GM06990 (cell line): Measurements from ENCODE around the gene B4GALNT1.

Experiments used
- DNase-seq: peaks from one replicate; pipeline ENCODE4 v3.0.0-alpha.2; 2011; ENCODE audit not compliant: insufficient read length; ENCODE audit errors: extremely low read depth
- H3K27me3 ChIP-seq: replicated peaks from 2 replicates; pipeline ENCODE4 v1.6.0; 2011; ENCODE audit warnings: low read length; ENCODE audit not compliant: control insufficient read depth, insufficient read depth
- H3K36me3 ChIP-seq: 2 replicates; pipeline ENCODE4 v1.5.1; 2011; ENCODE audit warnings: low read length; ENCODE audit not compliant: control insufficient read depth, insufficient read depth
- H3K4me3 ChIP-seq: replicated peaks from 2 replicates; pipeline ENCODE4 v1.5.1; 2011; ENCODE audit warnings: low read depth, mild to moderate bottlenecking, control low read depth, low read length
- CTCF ChIP-seq: IDR thresholded peaks from 2 replicates; pipeline ENCODE4 v1.5.1; 2011; ENCODE audit warnings: low read length, control low read depth, mild to moderate bottlenecking, inconsistent platforms; ENCODE audit not compliant: insufficient read depth, poor library complexity, severe bottlenecking

Gene B4GALNT1

DNA sequence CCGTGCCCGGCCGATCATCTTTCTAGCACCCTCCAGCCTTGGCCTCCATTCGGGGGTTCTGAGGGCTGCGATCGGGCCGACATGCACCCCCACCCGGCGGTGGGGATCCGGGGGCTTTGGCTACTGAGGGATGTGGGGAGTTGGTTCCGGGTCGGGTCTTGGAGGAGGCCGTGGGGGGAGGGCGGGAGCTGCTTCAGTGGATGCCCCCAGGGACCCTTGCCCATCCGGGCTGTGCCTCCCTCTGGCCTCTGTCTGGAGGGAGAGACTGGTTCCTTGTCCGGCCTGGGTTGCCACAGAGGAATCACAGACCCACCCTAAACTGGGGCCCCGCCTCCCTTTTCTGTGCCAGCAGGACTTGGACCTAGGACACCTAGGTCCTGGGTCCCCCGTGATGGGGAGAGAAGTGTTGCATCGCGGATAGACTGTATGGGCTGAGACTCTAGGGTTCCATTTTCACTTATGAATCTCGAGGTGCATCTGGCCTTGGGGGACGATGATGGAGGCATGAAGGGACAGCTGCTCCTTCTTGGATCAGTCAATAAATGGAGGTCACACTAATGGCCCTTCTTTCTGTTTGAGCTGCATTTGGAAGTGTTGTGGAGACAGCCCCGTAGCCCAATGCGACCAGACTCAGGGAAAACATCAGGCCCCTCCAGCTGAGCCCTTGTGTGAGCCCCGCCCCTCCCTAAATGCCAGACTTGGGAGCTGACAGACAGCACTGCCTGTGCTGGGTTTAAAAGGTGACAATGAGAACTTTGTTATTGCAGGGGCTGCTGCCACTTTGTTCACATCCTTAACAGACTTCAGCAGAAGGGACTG lies 27.8 kb downstream of the B4GALNT1 start:
- no peak for TF ChIP-seq CTCF
- H3K4me3 ChIP-seq, result peak overlapping the region; percentile 83
- H3K27me3 ChIP-seq, result no peaks in the 10 kb centered on the region
- DNase-seq, result no peak
- peaks cover 10% of the 10 kb centered on the region for H3K36me3 ChIP-seq

DNA sequence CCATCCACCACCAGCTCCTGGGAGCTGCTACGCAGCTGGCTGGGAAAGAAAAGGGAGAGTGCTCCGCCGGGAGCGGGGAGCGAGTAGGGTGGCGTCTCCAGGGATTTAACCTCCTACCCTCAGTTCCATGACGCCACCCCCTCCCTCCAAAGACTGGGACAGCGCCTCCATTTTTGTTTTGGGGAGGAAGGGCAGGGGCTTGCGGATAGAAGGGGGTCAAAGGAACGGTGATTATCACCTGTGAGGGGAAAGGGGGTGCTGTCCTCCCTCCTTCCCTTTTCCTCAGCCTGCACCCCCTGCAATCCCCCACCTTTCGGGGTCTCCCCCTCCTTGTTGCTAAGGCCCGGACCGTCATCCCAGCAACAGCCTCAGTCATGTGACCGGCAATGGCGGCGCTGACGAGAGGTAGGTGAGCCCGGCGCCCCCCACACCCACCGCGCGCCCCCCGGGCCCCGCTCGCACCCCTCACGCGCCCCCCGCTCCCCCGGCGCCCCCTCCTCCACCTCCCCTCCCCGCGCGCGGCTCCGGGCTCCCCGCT lies 28.5 kb downstream of the B4GALNT1 start, which contains the start of gene DTX3:
DTX3 (plus strand) TSS at position 371 of the 538 bp plus-strand sequence. CDS start 1,694 bp downstream, outside the sequence.
- H3K27me3 ChIP-seq, result no peaks in the 10 kb centered on the region
- H3K36me3 ChIP-seq, result peaks cover 11% of the 10 kb centered on the region
- TF ChIP-seq CTCF, result no peak
- peak within 1 kb of the TSS; percentile 83 for H3K4me3 ChIP-seq
- peak; percentile 44 for DNase-seq

DNA sequence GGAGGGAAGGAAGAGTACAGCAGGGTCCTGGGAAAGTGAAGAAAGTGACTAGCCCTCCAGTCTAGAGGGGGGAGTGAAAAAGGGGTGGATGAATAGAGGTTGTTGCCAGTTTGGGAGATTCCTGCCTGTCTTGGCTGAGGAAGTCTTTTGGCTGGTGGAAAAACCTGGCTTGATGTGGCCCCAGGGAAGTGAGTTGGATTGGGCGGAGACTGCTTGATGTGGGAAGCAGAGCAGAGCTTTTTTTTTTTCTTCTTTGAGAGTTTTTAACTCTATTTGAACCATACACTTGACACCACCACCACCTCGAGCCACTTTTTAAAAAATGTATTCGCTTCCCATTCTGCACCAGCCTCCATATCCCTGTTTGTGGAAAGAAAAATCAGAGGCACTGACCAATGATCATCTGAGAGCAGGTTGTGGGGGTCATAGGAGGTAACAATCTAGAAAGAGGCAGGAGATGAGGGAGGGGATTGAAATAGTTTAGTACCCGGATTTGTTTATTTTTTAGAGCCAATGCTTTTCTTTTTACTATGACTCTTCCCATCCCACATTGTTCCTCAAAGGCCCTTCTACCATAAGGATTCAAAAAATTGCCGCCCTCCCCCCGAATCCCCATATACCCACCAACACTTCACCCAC lies 29.1 kb downstream of the B4GALNT1 start:
- Histone ChIP-seq H3K27me3 (no peaks in the 10 kb centered on the region), H3K36me3 (peaks cover 13% of the 10 kb centered on the region), H3K4me3 (peak overlapping the region; percentile 83)
- no peak for DNase-seq
- no peak for TF ChIP-seq CTCF

DNA sequence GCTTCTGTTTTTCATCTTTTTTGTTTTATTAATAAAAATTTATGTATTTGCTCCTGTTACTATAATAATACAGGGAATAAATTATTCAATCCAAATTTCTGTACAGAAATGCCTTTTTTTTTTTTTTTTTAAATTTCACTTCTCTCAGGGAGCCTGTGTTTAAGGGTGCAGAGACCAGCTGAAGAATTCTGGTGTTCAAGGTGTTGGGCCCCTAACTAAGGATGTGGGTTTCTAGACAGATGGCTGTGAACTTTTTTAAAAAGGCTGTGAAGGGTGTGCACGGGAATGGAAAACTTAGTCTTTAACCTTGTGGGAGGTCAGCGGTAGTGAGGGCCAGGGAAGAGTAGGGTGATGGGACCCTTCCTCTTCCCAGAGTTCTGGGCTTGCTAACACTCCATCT lies 29.7 kb downstream of the B4GALNT1 start:
- Histone ChIP-seq H3K36me3 (peaks cover 14% of the 10 kb centered on the region), H3K4me3 (no peak overlapping the region)
- DNase-seq, result no peak

DNA sequence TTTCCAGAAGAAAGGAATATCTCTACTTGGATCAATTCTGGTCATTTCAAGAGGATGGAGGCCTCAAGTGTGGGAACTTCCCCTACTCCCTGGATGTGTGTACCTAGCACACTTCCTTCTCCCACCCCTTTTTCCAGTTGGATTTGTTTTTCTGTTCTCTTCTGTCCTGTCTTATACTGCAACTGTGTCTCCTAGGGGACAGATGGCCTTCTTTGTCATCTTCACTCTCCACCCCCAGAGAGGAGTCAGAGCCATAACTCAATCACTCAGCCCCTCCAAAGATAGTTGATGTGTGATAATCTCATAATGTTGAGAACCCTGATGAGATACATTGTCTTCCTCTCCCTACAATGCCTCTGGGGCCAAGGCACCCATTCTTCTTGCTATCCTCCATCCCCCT lies 30.5 kb downstream of the B4GALNT1 start:
- no peak overlapping the region for H3K4me3 ChIP-seq
- DNase-seq, result no peak
- H3K27me3 ChIP-seq, result no peaks in the 10 kb centered on the region
- H3K36me3 ChIP-seq, result peaks cover 16% of the 10 kb centered on the region
- TF ChIP-seq CTCF, result no peak

More for the DNA sequence above, 29.7 kb downstream of the B4GALNT1 start:
- TF ChIP-seq CTCF, result no peak
- no peaks in the 10 kb centered on the region for H3K27me3 ChIP-seq
